Dermis lymphatic vessel endothelial cell (primary cell): ENCODE data around the gene PNPLA3. TPM values are rescaled to one million over a fixed set of nuclear protein-coding genes. Genes with fewer than 3 reads are reported as not detected.

Source experiments
- total RNA-seq: library from RNA; depleted of rRNA; stranded (reverse); fragments of >200 nt; gene quantifications from 2 replicates; pipeline ENCODE4 v1.2.1, GENCODE V29; 2014

The PNPLA3 gene, protein sequence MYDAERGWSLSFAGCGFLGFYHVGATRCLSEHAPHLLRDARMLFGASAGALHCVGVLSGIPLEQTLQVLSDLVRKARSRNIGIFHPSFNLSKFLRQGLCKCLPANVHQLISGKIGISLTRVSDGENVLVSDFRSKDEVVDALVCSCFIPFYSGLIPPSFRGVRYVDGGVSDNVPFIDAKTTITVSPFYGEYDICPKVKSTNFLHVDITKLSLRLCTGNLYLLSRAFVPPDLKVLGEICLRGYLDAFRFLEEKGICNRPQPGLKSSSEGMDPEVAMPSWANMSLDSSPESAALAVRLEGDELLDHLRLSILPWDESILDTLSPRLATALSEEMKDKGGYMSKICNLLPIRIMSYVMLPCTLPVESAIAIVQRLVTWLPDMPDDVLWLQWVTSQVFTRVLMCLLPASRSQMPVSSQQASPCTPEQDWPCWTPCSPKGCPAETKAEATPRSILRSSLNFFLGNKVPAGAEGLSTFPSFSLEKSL
- 0.26 and 0.33 TPM in 2 replicates for total RNA-seq

DNA sequence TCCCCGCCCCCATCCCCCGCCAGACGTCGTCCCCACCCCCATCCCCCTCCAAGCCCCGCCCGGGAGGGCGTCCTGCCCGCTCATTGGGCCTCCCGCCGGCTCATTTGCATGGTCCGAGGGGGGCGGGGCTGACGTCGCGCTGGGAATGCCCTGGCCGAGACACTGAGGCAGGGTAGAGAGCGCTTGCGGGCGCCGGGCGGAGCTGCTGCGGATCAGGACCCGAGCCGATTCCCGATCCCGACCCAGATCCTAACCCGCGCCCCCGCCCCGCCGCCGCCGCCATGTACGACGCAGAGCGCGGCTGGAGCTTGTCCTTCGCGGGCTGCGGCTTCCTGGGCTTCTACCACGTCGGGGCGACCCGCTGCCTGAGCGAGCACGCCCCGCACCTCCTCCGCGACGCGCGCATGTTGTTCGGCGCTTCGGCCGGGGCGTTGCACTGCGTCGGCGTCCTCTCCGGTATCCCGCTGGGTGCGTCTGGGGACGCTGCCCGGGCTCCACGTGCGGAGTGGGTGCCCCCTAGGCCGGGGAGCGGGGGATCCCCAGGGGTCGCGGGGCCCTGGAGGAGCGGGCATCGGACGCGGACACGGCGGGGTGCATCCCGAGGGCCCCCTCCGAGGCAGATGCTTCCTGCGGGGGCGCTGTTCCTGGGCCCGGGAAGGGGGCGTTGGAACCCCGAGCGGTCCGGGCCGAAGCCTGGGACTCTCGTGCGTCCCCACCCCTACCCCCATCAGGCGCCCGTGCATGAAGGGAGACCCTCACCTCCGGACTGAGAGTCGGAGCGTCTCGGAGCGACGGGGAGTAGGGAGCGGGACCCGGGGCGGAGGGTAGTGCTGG, at the start of gene PNPLA3:
Gene PNPLA3 (plus strand): TSS at position 175 of the 834 bp plus-strand sequence. CDS start 107 bp downstream, at position 282.

DNA sequence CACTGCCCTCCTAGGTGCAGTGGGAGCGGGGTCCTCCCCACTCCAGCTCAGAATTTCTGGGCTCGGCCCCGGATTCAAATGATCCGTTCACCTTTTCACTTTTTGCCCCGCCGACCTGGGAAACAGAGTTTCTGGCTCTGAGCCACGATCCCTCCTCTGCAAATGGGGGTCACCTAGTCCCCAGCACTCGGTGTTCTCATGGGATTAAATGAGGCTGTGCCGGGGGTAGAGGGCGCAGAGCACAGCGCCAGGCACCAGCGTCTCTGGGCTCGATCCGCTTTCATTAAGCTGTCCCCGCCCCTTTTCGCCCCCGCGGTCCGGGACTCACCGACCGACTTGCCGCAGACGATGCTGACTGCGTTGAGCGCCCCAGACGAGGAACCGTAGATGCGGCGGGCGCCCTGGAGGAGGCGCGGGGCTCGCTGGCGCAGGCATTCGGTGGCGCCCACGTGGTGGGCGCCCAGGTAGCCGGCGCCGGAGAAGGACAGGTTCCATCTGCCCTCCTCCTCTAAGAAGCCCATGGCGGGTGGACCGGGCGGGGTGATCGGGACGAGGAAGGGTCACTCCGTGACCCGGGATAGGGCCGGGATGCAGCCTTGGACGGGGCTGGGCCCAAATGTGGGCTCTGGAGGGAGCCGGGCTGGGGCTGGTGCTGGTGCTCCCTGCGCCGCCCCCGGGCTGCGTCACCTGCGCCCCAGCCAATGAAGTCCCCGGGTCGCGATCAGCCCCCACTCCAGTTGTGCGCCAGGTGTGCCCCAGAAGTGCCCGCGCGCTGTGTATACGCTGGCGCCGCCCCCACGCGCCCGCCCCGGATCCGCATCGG, 32.0 kb upstream of the PNPLA3 start, which contains the start of gene PNPLA5:
Gene PNPLA5 (minus strand): TSS at position 654 of the 823 bp plus-strand sequence. CDS start 133 bp downstream, at position 521.

DNA sequence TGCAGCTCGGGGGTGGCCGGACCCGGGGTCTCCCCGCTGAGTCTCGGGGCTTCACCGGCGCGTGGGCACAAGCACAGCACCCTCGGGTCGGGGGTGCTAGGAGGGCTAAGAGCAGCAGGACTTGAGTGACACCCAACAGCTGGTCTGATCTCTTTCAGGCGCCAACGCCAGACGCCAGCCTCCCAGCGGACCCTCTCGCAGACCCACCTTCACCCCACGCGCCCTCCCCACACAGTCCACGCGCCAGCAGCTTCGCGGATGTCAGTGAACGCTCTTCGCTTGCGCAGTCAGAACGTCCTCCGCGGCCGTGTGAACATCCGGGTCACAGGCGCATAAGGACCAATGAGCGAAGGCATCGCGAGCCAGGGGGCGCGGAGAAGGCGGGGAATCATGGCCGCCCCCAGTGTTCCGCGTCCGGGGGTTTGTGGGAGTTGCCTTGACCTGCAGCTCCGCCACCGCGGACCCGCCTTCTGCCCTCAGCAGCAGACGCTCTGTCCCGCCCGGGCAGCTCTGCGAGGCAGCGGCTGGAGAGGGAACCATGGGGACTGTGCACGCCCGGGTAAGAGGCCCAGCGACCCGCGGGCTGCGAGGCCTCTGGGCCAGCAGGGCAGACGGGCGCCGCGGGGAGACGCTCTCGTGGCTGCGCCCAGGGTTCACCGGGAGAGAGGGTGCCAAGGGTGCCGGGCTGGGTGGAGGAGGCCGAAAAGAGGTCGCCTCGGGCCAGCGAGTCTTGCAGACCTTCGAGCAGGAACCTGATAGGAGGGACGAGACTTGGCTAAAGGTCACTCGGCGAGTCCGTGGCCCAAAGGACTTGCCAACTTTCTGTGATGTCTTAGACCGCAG, 31.7 kb downstream of the PNPLA3 start, which contains the start of gene SAMM50:
Gene SAMM50 (plus strand): TSS at position 403 of the 843 bp plus-strand sequence. CDS start 136 bp downstream, at position 539.

Other genes with a start within 250 kb of the PNPLA3 start
- 0.22 and 1.1 TPM in 2 replicates for gene EFCAB6, start 111.5 kb upstream of the PNPLA3 start, total RNA-seq
- under 0.01 and 0.26 TPM in 2 replicates for gene SULT4A1, start 61.3 kb upstream of the PNPLA3 start, total RNA-seq
- not detected in 2 replicates for gene PNPLA5, start 31.8 kb upstream of the PNPLA3 start, total RNA-seq
- 37.7 and 43.3 TPM in 2 replicates for gene SAMM50, start 31.6 kb downstream of the PNPLA3 start, total RNA-seq
- 38.4 and 92.7 TPM in 2 replicates for gene PARVB, start 100.5 kb downstream of the PNPLA3 start, total RNA-seq